IMR-90 (cell line): ENCODE measurements around the gene IP6K2. TPM values are rescaled to one million over a fixed set of nuclear protein-coding genes. Genes with fewer than 3 reads are reported as not detected.

ENCODE experiments used
- ATAC-seq: fragments of 200-7000 bp; cut with Tn5 transposase; 2 replicates; pipeline ENCODE4 v1.9.1; 2020; ENCODE audit warnings: low read depth, mild to moderate bottlenecking, moderate library complexity
- BruUV-seq: library from RNA; stranded (reverse); fragments of 400-500 nt; replicated peaks from 2 replicates; lab custom pipeline; 2021; lab: Mats Ljungman, UMichigan
- CTCF ChIA-PET: fragments of 300-600 bp; formaldehyde crosslinking; extraction: SDS; loops from one replicate; lab custom pipeline; 2021; ENCODE audit warnings: antibody characterized with exemption; lab: Yijun Ruan, JAX
- POLR2A ChIA-PET: fragments of 300-600 bp; sonication (Branson Sonifier 250); formaldehyde crosslinking; loops from one replicate; lab custom pipeline; 2022; ENCODE audit warnings: antibody characterized with exemption; ENCODE audit not compliant: unreplicated experiment; lab: Charles Lee
- DNase-seq: peaks from one replicate; pipeline ENCODE4 v3.0.0; 2013
- H2AFZ ChIP-seq: replicated peaks from 2 replicates; pipeline ENCODE3; 2013; ENCODE audit warnings: low read length, mild to moderate bottlenecking; ENCODE audit not compliant: poor library complexity
- H2AK5ac ChIP-seq: 2 replicates; pipeline ENCODE4 v1.6.1; 2013; ENCODE audit warnings: low read depth, low read length, inconsistent platforms
- H2AK9ac ChIP-seq: replicated peaks from 2 replicates; pipeline ENCODE3; 2013; ENCODE audit warnings: mild to moderate bottlenecking, low read depth, low read length, moderate library complexity; ENCODE audit not compliant: poor library complexity
- H2BK120ac ChIP-seq: 2 replicates; pipeline ENCODE4 v1.6.1; 2013; ENCODE audit warnings: low read depth, low read length, inconsistent platforms
- H2BK15ac ChIP-seq: 3 replicates; pipeline ENCODE4 v1.6.1; 2013; ENCODE audit warnings: low read depth, low read length, inconsistent platforms
- H2BK20ac ChIP-seq: 2 replicates; pipeline ENCODE4 v1.6.1; 2013; ENCODE audit warnings: low read depth, mild to moderate bottlenecking, inconsistent platforms, low read length, moderate library complexity
- H2BK5ac ChIP-seq: 2 replicates; pipeline ENCODE4 v1.6.1; 2013; ENCODE audit warnings: mild to moderate bottlenecking, low read depth, low read length, inconsistent platforms; ENCODE audit not compliant: poor library complexity, severe bottlenecking
- H3K14ac ChIP-seq: replicated peaks from 2 replicates; pipeline ENCODE4 v1.6.1; 2013; ENCODE audit warnings: low read depth, low read length, inconsistent platforms
- H3K18ac ChIP-seq: 2 replicates; pipeline ENCODE4 v1.6.1; 2013; ENCODE audit warnings: low read depth, low read length, control low read depth
- H3K23ac ChIP-seq: 2 replicates; pipeline ENCODE4 v1.6.1; 2013; ENCODE audit warnings: low read depth, low read length, inconsistent platforms
- H3K27ac ChIP-seq: 2 replicates; pipeline ENCODE4 v1.5.1; 2013; ENCODE audit warnings: mild to moderate bottlenecking, control low read depth, low read length; ENCODE audit not compliant: insufficient read depth
- H3K27me3 ChIP-seq: 2 replicates; pipeline ENCODE4 v1.6.1; 2013; ENCODE audit warnings: low read length; ENCODE audit not compliant: control insufficient read depth, insufficient read depth
- H3K36me3 ChIP-seq: 2 replicates; pipeline ENCODE4 v1.6.1; 2013; ENCODE audit warnings: low read length, mixed read lengths; ENCODE audit not compliant: control insufficient read depth, insufficient read depth
- H3K4ac ChIP-seq: 2 replicates; pipeline ENCODE4 v1.6.1; 2013; ENCODE audit warnings: low read depth, low read length, inconsistent platforms
- H3K4me1 ChIP-seq: 2 replicates; pipeline ENCODE4 v1.6.1; 2013; ENCODE audit warnings: low read length, mixed read lengths; ENCODE audit not compliant: control insufficient read depth, insufficient read depth
- H3K4me2 ChIP-seq: 2 replicates; pipeline ENCODE4 v1.6.1; 2013; ENCODE audit warnings: low read depth, mild to moderate bottlenecking, control low read depth, low read length, moderate library complexity
- H3K4me3 ChIP-seq: 2 replicates; pipeline ENCODE4 v1.5.1; 2013; ENCODE audit warnings: low read depth, mild to moderate bottlenecking, control low read depth, low read length, moderate library complexity; ENCODE audit not compliant: insufficient read depth
- H3K56ac ChIP-seq: 2 replicates; pipeline ENCODE4 v1.6.1; 2013; ENCODE audit warnings: low read length, inconsistent platforms; ENCODE audit not compliant: insufficient read depth; ENCODE audit errors: extremely low read depth
- H3K79me1 ChIP-seq, 2 experiments: 2 replicates each; pipeline ENCODE4 v1.6.1; 2013; ENCODE audit warnings: low read length in 2 of 2, inconsistent platforms in 1 of 2, low read depth in 1 of 2
- H3K9ac ChIP-seq: 2 replicates; pipeline ENCODE4 v1.6.1; 2013; ENCODE audit warnings: low read depth, low read length, control low read depth
- H3K9me1 ChIP-seq: 2 replicates; pipeline ENCODE4 v1.6.1; 2013; ENCODE audit warnings: low read length, inconsistent platforms; ENCODE audit not compliant: insufficient read depth
- H3K9me3 ChIP-seq: 2 replicates; pipeline ENCODE4 v1.6.1; 2013; ENCODE audit warnings: low read length; ENCODE audit not compliant: control insufficient read depth, insufficient read depth
- H4K20me1 ChIP-seq: 2 replicates; pipeline ENCODE4 v1.6.1; 2013; ENCODE audit warnings: low read length, inconsistent platforms; ENCODE audit not compliant: insufficient read depth
- H4K5ac ChIP-seq: 2 replicates; pipeline ENCODE4 v1.6.1; 2013; ENCODE audit warnings: mild to moderate bottlenecking, low read depth, low read length, control low read depth
- H4K8ac ChIP-seq, 2 experiments: 2 replicates each; pipeline ENCODE4 v1.6.1; 2013; ENCODE audit warnings: low read depth in 2 of 2, low read length in 2 of 2, control low read depth in 1 of 2, inconsistent platforms in 1 of 2
- H4K91ac ChIP-seq: 2 replicates; pipeline ENCODE4 v1.6.1; 2013; ENCODE audit warnings: low read depth, low read length, inconsistent platforms; ENCODE audit not compliant: insufficient read depth
- BHLHE40 ChIP-seq: fragments of 150-350 bp; IDR thresholded peaks from 2 replicates; pipeline ENCODE4 v1.6.1; 2016; ENCODE audit warnings: mild to moderate bottlenecking, low read depth, low read length
- FOS ChIP-seq: fragments of 150-350 bp; IDR thresholded peaks from 2 replicates; pipeline ENCODE4 v1.6.1; 2016; ENCODE audit warnings: low read depth, low read length
- NFE2L2 ChIP-seq: fragments of 150-350 bp; IDR thresholded peaks from 2 replicates; pipeline ENCODE4 v1.6.1; 2016; ENCODE audit warnings: low read depth, mild to moderate bottlenecking, low read length
- RAD21 ChIP-seq: IDR thresholded peaks from 2 replicates; pipeline ENCODE4 v1.6.1; 2012; ENCODE audit warnings: low read length, improper control_type of control experiment
- WGBS, 2 experiments: methylation state at CpG; one replicate each; pipeline versions ENCODE4 v1.1.5 to v1.1.7; 2013; ENCODE audit warnings: missing lambda C conversion rate in 2 of 2; ENCODE audit not compliant: insufficient read length in 1 of 2; ENCODE audit errors: extremely low coverage in 2 of 2; 5-methylcytosine and 5-hydroxymethylcytosine counted together
- dilution Hi-C: fragments of 300-500 bp; cut with HindIII; formaldehyde crosslinking; loops from one replicate; pipeline ENCODE4 v1.14.3; 2018; ENCODE audit warnings: low sequenced_read_pairs; ENCODE audit not compliant: unreplicated experiment
- in situ Hi-C: fragments of 300-500 bp; cut with MboI; formaldehyde crosslinking; loops from 3 replicates; pipeline ENCODE4 v1.14.3; 2019; ENCODE audit warnings: low sequenced_read_pairs, inconsistent platforms, mixed read lengths
- intact Hi-C: fragments of 100-400 bp; cut with micrococcal nuclease; formaldehyde crosslinking; loops from 2 replicates; pipeline ENCODE4 v1.10.0; 2022
- polyA plus RNA-seq, 3 experiments: library from polyadenylated mRNA; depleted of rRNA; stranded (reverse); fragments of >200 nt; gene quantifications; 2 replicates each; pipeline ENCODE4 v1.2.3, GENCODE V29; 2012; ENCODE audit warnings: low replicate concordance in 1 of 3
- total RNA-seq: library from RNA; depleted of rRNA; stranded (reverse); fragments of >200 nt; gene quantifications from 2 replicates; pipeline ENCODE4 v1.2.3, GENCODE V29; 2012
- TF ChIP-seq, protein P1 (sequence below): fragments of 150-350 bp; IDR thresholded peaks from 2 replicates; pipeline ENCODE4 v1.6.1; 2017; ENCODE audit warnings: mild to moderate bottlenecking, antibody characterized with exemption, low read length, low read depth

The IP6K2 gene
- total and polyA plus RNA-seq, 2 of the 4 experiments (the other 2 are of a cell fraction): 73.7 to 169 TPM

DNA sequence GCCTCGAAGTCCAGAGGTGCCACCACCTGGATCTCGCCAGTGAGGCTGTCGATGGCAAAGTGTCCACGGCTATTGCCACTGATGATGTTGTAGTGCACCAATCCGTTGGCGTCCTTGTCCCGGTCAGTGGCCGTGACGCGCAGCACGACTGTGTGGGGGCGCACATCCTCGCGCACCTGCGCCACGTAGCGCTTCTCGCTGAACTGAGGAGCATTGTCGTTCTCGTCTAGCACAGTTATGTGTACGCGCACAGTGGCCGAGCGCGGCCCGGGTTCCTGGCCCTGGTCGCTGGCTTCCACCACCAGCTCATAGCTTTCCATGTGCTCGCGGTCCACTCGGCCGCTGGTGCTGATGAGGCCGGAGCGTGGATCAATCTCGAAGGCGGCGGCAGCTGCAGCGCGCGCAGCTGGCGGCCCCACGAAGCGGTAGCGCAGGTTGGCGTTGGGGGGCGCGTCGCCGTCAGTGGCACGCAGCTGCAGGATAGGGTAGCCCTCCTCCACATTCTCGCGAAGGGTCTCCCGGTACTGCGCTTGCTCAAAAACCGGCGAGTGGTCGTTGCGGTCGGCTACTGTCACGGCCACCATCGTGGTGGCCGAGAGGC is 56.1 kb downstream of the IP6K2 start:
- Histone ChIP-seq H3K9ac (no peak overlapping the region), H3K18ac (no peak overlapping the region), H3K4me2 (peak overlapping the region; percentile 96), H3K9me3 (no peaks in the 10 kb centered on the region), H3K4me1 (peaks cover 3% of the 10 kb centered on the region; the same call in 1 of the 2 replicates), H3K9me1 (peaks cover 5% of the 10 kb centered on the region), H3K23ac (no peak overlapping the region), H2BK120ac (no peak overlapping the region), H3K27me3 (no peaks in the 10 kb centered on the region), H3K27ac (no peak overlapping the region), H2BK15ac (no peak overlapping the region), H3K79me1 (peaks cover 0 to 5% of the 10 kb centered on the region in 2 experiments; a peak in 1 of 4 replicates), H3K14ac (no peak overlapping the region), H3K4me3 (peak overlapping the region; percentile 57; the same call in 1 of the 2 replicates), H2BK20ac (no peak overlapping the region), H2AK5ac (no peak overlapping the region), H4K20me1 (no peaks in the 10 kb centered on the region), H3K4ac (no peak overlapping the region), H4K5ac (no peak overlapping the region), H3K56ac (no peak overlapping the region), H2AK9ac (no peak overlapping the region), H2BK5ac (no peak overlapping the region), H3K36me3 (no peaks in the 10 kb centered on the region), H2AFZ (peak overlapping the region; percentile 90), H4K8ac (no peak overlapping the region), H4K91ac (no peak overlapping the region)
- no peak for ATAC-seq
- 53% methylated on average over 37 of the region's 61 CpGs; no CpG with 5 or more reads in 1 of the 2 experiments for WGBS, 2 experiments
- in situ Hi-C loops: loop anchor here (10.0 kb wide), 1 partner anchor 196 kb away; a partner anchor contains a TSS
- BruUV-seq: no TSS peak
- DNase-seq: no peak
- CTCF ChIA-PET: no interaction called here
- intact Hi-C loops: no loop called here
- dilution Hi-C loops: no loop called here
- POLR2A ChIA-PET: no interaction called here
- TF ChIP-seq FOS: no peak
- TF ChIP-seq RAD21: no peak
- no peak for TF ChIP-seq BHLHE40
- no peak for TF ChIP-seq NFE2L2
- TF ChIP-seq, protein P1, sequence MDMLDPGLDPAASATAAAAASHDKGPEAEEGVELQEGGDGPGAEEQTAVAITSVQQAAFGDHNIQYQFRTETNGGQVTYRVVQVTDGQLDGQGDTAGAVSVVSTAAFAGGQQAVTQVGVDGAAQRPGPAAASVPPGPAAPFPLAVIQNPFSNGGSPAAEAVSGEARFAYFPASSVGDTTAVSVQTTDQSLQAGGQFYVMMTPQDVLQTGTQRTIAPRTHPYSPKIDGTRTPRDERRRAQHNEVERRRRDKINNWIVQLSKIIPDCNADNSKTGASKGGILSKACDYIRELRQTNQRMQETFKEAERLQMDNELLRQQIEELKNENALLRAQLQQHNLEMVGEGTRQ: no peak
